HG02623 (cell line): ENCODE results near the gene NUDT21.

ENCODE experiments used
- ATAC-seq: cut with Tn5 transposase; IDR thresholded peaks from one replicate; pipeline ENCODE4 v1.9.1; 2021; ENCODE audit warnings: moderate library complexity; ENCODE audit not compliant: unreplicated experiment

Gene NUDT21

GRCh38 chr16:56462064-56462796 is 11.1 kb upstream of the NUDT21 start:
- ATAC-seq: no peak

- ATAC-seq: no peak
Observed at GRCh38 chr16:56460101-56460500, 9.0 kb upstream of the NUDT21 start.

GRCh38 chr16:56457927-56458470 is 6.9 kb upstream of the NUDT21 start:
- ATAC-seq: no peak

- ATAC-seq: peak; percentile 29
Observed at GRCh38 chr16:56451753-56452689, 889 bp upstream of the NUDT21 start.

GRCh38 chr16:56450275-56450985 is 702 bp downstream of the NUDT21 start:
- ATAC-seq: no peak

GRCh38 chr16:56448005-56448404 is 3.1 kb downstream of the NUDT21 start:
- ATAC-seq: no peak

- ATAC-seq: no peak
Observed at GRCh38 chr16:56447286-56447685, 3.8 kb downstream of the NUDT21 start.

- ATAC-seq: no peak
Observed at GRCh38 chr16:56438038-56438437, 13.1 kb downstream of the NUDT21 start.

- no peak for ATAC-seq
Observed at GRCh38 chr16:56436258-56436657, 14.9 kb downstream of the NUDT21 start.

GRCh38 chr16:56428091-56428490 is 23.0 kb downstream of the NUDT21 start:
- ATAC-seq: no peak

- no peak for ATAC-seq
Observed at GRCh38 chr16:56426585-56426984, 24.5 kb downstream of the NUDT21 start.

GRCh38 chr16:56425439-56425832 is 25.7 kb downstream of the NUDT21 start, which contains the start of gene AMFR:
Gene AMFR (minus strand): TSS chr16:56425545. CDS start chr16:56425327, 218 bp downstream.
- ATAC-seq: peak; percentile 81

- ATAC-seq: peak; percentile 32
Observed at GRCh38 chr16:56424791-56425438, 26.2 kb downstream of the NUDT21 start.

GRCh38 chr16:56424404-56424764 is 26.7 kb downstream of the NUDT21 start:
- no peak for ATAC-seq

- no peak for ATAC-seq
Observed at GRCh38 chr16:56423584-56424403, 27.3 kb downstream of the NUDT21 start.

- ATAC-seq: no peak
Observed at GRCh38 chr16:56422896-56423441, 28.2 kb downstream of the NUDT21 start.

- ATAC-seq: no peak
Observed at GRCh38 chr16:56421976-56422669, 29.0 kb downstream of the NUDT21 start.

GRCh38 chr16:56421313-56421712 is 29.8 kb downstream of the NUDT21 start:
- no peak for ATAC-seq

- no peak for ATAC-seq
Observed at GRCh38 chr16:56420613-56421012, 30.5 kb downstream of the NUDT21 start.
